Activated gamma-delta T cell treated with Interleukin-2 at 50 U/mL for 16 hours (primary cell): Measurements from ENCODE around the gene UTS2R.
"Not testable (repeated sequence)": the region's sequence is repeated elsewhere in the genome, so short reads cannot be mapped to it uniquely, and the experiment has no call there.

Experiments used
- DNase-seq: peaks from one replicate; pipeline ENCODE4 v3.0.0-alpha.2; 2020

Gene UTS2R

GRCh38 chr17:82334622-82335394 is 36.8 kb upstream of the UTS2R start:
- no peak for DNase-seq

GRCh38 chr17:82338858-82339633 is 32.5 kb upstream of the UTS2R start:
- no peak for DNase-seq

GRCh38 chr17:82339634-82340580 is 31.7 kb upstream of the UTS2R start:
- no peak for DNase-seq

- no peak for DNase-seq
Measured at GRCh38 chr17:82342361-82343079, 29.0 kb upstream of the UTS2R start.

- no peak for DNase-seq
Measured at GRCh38 chr17:82343560-82343959, 28.0 kb upstream of the UTS2R start.

- DNase-seq: no peak
Measured at GRCh38 chr17:82344175-82344907, 27.2 kb upstream of the UTS2R start.

GRCh38 chr17:82345151-82345976 is 26.2 kb upstream of the UTS2R start:
- no peak for DNase-seq

GRCh38 chr17:82346342-82347300 is 24.9 kb upstream of the UTS2R start:
- no peak for DNase-seq

- DNase-seq: not testable (repeated sequence)
Measured at GRCh38 chr17:82347994-82348393, 23.6 kb upstream of the UTS2R start.

- DNase-seq: no peak
Measured at GRCh38 chr17:82348434-82348833, 23.1 kb upstream of the UTS2R start.

- DNase-seq: no peak
Measured at GRCh38 chr17:82348866-82349265, 22.7 kb upstream of the UTS2R start.

GRCh38 chr17:82349287-82349701 is 22.3 kb upstream of the UTS2R start:
- DNase-seq: no peak

GRCh38 chr17:82350182-82351030 is 21.2 kb upstream of the UTS2R start:
- DNase-seq: no peak

- DNase-seq: no peak
Measured at GRCh38 chr17:82351254-82351712, 20.3 kb upstream of the UTS2R start.

GRCh38 chr17:82351713-82352488 is 19.7 kb upstream of the UTS2R start:
- peak; percentile 81 for DNase-seq

GRCh38 chr17:82353484-82353883 is 18.1 kb upstream of the UTS2R start:
- DNase-seq: no peak

GRCh38 chr17:82354804-82355308 is 16.7 kb upstream of the UTS2R start:
- DNase-seq: no peak
